Measurements from ENCODE around the gene GRAMD1A.

Gene GRAMD1A

GRCh38 chr19:34972163-34972705 is 27.9 kb upstream of the GRAMD1A start:
- no peaks in the 10 kb centered on the region for H3F3A ChIP-seq (ENCODE audit: control insufficient read depth, insufficient read depth)
- H3K79me2 ChIP-seq (ENCODE audit: control insufficient read depth, low read length): no peaks in the 10 kb centered on the region
- H3K4me2 ChIP-seq (ENCODE audit: low read length): no peak overlapping the region
- H3K4me1 ChIP-seq (ENCODE audit: control insufficient read depth, low read length): peaks cover 15% of the 10 kb centered on the region
- peaks cover 19% of the 10 kb centered on the region for H3K9me3 ChIP-seq (ENCODE audit: control insufficient read depth, insufficient read depth, low read length)
- no peak overlapping the region for H3K27ac ChIP-seq (ENCODE audit: low read depth, low read length)
- H4K20me1 ChIP-seq (ENCODE audit: control insufficient read depth, insufficient read depth, low read depth, low read length): no peaks in the 10 kb centered on the region
- H3K9me2 ChIP-seq (replicated peaks; ENCODE audit: control insufficient read depth, low read length): no peaks in the 10 kb centered on the region
- H3K36me3 ChIP-seq (ENCODE audit: control insufficient read depth, low read length): no peaks in the 10 kb centered on the region
- no peaks in the 10 kb centered on the region for H3K27me3 ChIP-seq (ENCODE audit: control insufficient read depth, low read length)
- TF ChIP-seq EZH2phosphoT487 (IDR thresholded peaks at IDR 0.05; ENCODE audit: borderline replicate concordance, low read length) (no peak), CTCF (IDR thresholded peaks at IDR 0.05; ENCODE audit: low read depth, low read length, poor library complexity, severe bottlenecking) (no peak)
- H3K4me3 ChIP-seq (ENCODE audit: low read length): no peak overlapping the region

GRCh38 chr19:34974646-34975045 is 25.5 kb upstream of the GRAMD1A start:
- Histone ChIP-seq H3K79me2 (ENCODE audit: control insufficient read depth, low read length) (no peaks in the 10 kb centered on the region), H3F3A (ENCODE audit: control insufficient read depth, insufficient read depth) (no peaks in the 10 kb centered on the region), H3K4me3 (ENCODE audit: low read length) (no peak overlapping the region), H3K36me3 (ENCODE audit: control insufficient read depth, low read length) (no peaks in the 10 kb centered on the region), H4K20me1 (ENCODE audit: control insufficient read depth, insufficient read depth, low read depth, low read length) (no peaks in the 10 kb centered on the region), H3K4me1 (ENCODE audit: control insufficient read depth, low read length) (peaks cover 15% of the 10 kb centered on the region), H3K9me3 (ENCODE audit: control insufficient read depth, insufficient read depth, low read length) (peaks cover 3% of the 10 kb centered on the region), H3K27me3 (ENCODE audit: control insufficient read depth, low read length) (no peaks in the 10 kb centered on the region), H3K9me2 (replicated peaks; ENCODE audit: control insufficient read depth, low read length) (no peaks in the 10 kb centered on the region), H3K4me2 (ENCODE audit: low read length) (no peak overlapping the region), H3K27ac (ENCODE audit: low read depth, low read length) (no peak overlapping the region)
- TF ChIP-seq EZH2phosphoT487 (IDR thresholded peaks at IDR 0.05; ENCODE audit: borderline replicate concordance, low read length) (no peak), CTCF (IDR thresholded peaks at IDR 0.05; ENCODE audit: low read depth, low read length, poor library complexity, severe bottlenecking) (no peak)

- Histone ChIP-seq H3K4me2 (ENCODE audit: low read length) (no peak overlapping the region), H3K9me3 (ENCODE audit: control insufficient read depth, insufficient read depth, low read length) (no peaks in the 10 kb centered on the region; the same call in 1 of the 2 replicates), H3K27me3 (ENCODE audit: control insufficient read depth, low read length) (no peaks in the 10 kb centered on the region), H3K4me1 (ENCODE audit: control insufficient read depth, low read length) (peaks cover 15% of the 10 kb centered on the region), H3K4me3 (ENCODE audit: low read length) (no peak overlapping the region), H3F3A (ENCODE audit: control insufficient read depth, insufficient read depth) (no peaks in the 10 kb centered on the region), H3K79me2 (ENCODE audit: control insufficient read depth, low read length) (no peaks in the 10 kb centered on the region), H3K36me3 (ENCODE audit: control insufficient read depth, low read length) (no peaks in the 10 kb centered on the region), H3K27ac (ENCODE audit: low read depth, low read length) (no peak overlapping the region), H3K9me2 (replicated peaks; ENCODE audit: control insufficient read depth, low read length) (no peaks in the 10 kb centered on the region), H4K20me1 (ENCODE audit: control insufficient read depth, insufficient read depth, low read depth, low read length) (no peaks in the 10 kb centered on the region)
- TF ChIP-seq CTCF (IDR thresholded peaks at IDR 0.05; ENCODE audit: low read depth, low read length, poor library complexity, severe bottlenecking) (no peak), EZH2phosphoT487 (IDR thresholded peaks at IDR 0.05; ENCODE audit: borderline replicate concordance, low read length) (no peak)
Observed at GRCh38 chr19:34975056-34975455, 25.1 kb upstream of the GRAMD1A start.
